ENCODE data around the gene ZGPAT. TPM values are rescaled to one million over a fixed set of nuclear protein-coding genes. Genes with fewer than 3 reads are reported as not detected.

ZGPAT gene
- total RNA-seq, 1 experiment from 2014 or later = 27.6 TPM

DNA sequence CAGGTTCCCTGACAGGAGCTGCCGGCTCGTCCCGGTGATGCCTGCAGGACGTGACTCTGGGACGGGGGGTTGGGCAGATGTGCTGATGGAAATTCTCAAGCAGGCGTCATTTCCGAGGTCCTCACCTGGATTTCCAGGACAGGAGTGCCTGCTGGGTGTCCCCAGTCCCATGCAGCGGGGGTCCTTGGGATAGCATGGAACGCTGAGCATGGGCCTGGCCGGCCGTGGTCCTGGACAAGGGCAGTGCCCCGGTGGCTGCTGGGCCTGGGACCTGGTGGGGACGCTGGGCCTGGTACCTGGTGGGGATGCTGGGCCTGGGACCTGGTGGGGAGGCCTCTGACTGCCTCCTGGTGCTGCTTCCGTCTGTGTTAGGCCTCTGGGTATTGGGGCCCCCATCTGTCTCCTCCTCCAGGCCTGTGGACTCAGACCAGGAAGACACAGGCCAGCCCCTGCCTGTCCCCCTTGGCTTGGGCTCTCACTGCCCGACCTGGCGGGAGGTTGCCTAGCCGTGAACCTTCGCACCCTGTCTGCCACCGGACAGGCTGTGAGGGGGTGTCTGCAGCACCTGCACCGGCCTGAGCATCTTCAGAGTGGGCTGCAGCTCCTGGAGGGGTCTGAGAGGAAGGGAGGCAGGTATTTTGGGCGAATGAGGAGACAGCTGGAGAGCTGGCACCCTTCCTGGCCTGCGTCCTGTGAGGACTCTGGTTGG, 43.5 kb upstream of the ZGPAT start:
- Histone ChIP-seq H3K4me1 (ENCODE audit: insufficient read depth, low read length) (no peaks in the 10 kb centered on the region; the same call in 1 of the 2 replicates), H3K18ac (ENCODE audit: insufficient read length, low read depth, low read length) (no peak overlapping the region), H3K27ac (ENCODE audit: insufficient read length, low read depth, low read length) (no peak overlapping the region), H4K91ac (ENCODE audit: insufficient read length, low read depth, low read length) (no peak overlapping the region), H3K79me2 (ENCODE audit: insufficient read depth, low read length) (no peaks in the 10 kb centered on the region), H2AK5ac (ENCODE audit: insufficient read length, low read length) (no peak overlapping the region), H3K27me3 (ENCODE audit: insufficient read depth, low read length) (no peaks in the 10 kb centered on the region; the same call in 1 of the 2 replicates), H3K4me2 (ENCODE audit: insufficient read depth, insufficient read length, low read length) (no peak overlapping the region), H3K9ac (ENCODE audit: extremely low read depth, insufficient read length, low read length) (no peak overlapping the region), H4K5ac (ENCODE audit: insufficient read length, low read depth, low read length) (no peak overlapping the region), H3K79me1 (ENCODE audit: insufficient read depth, low read depth, low read length, poor library complexity, severe bottlenecking) (no peaks in the 10 kb centered on the region), H4K8ac (replicated peaks; ENCODE audit: insufficient read length, low read depth, low read length) (no peak overlapping the region), H2BK5ac (ENCODE audit: insufficient read length, low read length) (no peak overlapping the region), H2BK15ac (ENCODE audit: low read depth, low read length) (no peak overlapping the region), H4K20me1 (ENCODE audit: control insufficient read depth, insufficient read depth, insufficient read length) (no peaks in the 10 kb centered on the region), H2BK12ac (ENCODE audit: insufficient read length, low read depth, low read length) (no peak overlapping the region), H3K23ac (ENCODE audit: insufficient read length, low read depth, low read length) (no peak overlapping the region), H2BK20ac (ENCODE audit: low read depth, low read length, poor library complexity, severe bottlenecking) (no peak overlapping the region), H3K14ac (ENCODE audit: insufficient read depth, low read length) (no peak overlapping the region), H3K56ac (ENCODE audit: insufficient read length, low read depth, low read length) (no peak overlapping the region), H3K4ac (ENCODE audit: low read depth, low read length) (no peak overlapping the region), H2AFZ (ENCODE audit: low read length) (no peak overlapping the region), H3K9me3 (ENCODE audit: control insufficient read depth, low read depth, low read length) (no peaks in the 10 kb centered on the region), H2BK120ac (ENCODE audit: low read depth, low read length, poor library complexity, severe bottlenecking) (no peak overlapping the region), H3T11ph (ENCODE audit: low read length) (no peak overlapping the region), H3K23me2 (ENCODE audit: insufficient read length, low read depth, low read length, poor library complexity, severe bottlenecking) (no peaks in the 10 kb centered on the region)
- Mint-ChIP-seq H3K4me1 (peaks cover 2 to 7% of the 10 kb centered on the region in 2 experiments), H3K4me3 (no peak overlapping the region), H3K27me3 (ENCODE audit: low read depth) (no peaks in the 10 kb centered on the region), H3K27ac (no peak overlapping the region), H3K36me3 (ENCODE audit: insufficient read depth in 1 of 3, low read depth in 3 of 3) (peaks cover 30 to 66% (median 59%) of the 10 kb centered on the region in 3 experiments), H3K9me3 (no peaks in the 10 kb centered on the region)
- whole genome bisulfite sequencing (ENCODE audit: extremely low coverage, insufficient read length, low lambda C conversion rate) = no CpG with 5 or more reads among the region's 22 CpGs
- TF ChIP-seq, protein P1, sequence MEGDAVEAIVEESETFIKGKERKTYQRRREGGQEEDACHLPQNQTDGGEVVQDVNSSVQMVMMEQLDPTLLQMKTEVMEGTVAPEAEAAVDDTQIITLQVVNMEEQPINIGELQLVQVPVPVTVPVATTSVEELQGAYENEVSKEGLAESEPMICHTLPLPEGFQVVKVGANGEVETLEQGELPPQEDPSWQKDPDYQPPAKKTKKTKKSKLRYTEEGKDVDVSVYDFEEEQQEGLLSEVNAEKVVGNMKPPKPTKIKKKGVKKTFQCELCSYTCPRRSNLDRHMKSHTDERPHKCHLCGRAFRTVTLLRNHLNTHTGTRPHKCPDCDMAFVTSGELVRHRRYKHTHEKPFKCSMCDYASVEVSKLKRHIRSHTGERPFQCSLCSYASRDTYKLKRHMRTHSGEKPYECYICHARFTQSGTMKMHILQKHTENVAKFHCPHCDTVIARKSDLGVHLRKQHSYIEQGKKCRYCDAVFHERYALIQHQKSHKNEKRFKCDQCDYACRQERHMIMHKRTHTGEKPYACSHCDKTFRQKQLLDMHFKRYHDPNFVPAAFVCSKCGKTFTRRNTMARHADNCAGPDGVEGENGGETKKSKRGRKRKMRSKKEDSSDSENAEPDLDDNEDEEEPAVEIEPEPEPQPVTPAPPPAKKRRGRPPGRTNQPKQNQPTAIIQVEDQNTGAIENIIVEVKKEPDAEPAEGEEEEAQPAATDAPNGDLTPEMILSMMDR (conservative IDR thresholded peaks at IDR 0.05) = no peak
- DNase-seq = no peak

Data from H9 (cell line).